GM13976 (cell line): ENCODE data around the gene GRIK2.

Experiments
- DNase-seq: peaks from one replicate; pipeline ENCODE4 v3.0.0; 2012; ENCODE audit warnings: low spot score
- CTCF ChIP-seq: IDR thresholded peaks from 2 replicates; pipeline ENCODE4 v1.5.1; 2012; ENCODE audit warnings: borderline replicate concordance, mild to moderate bottlenecking; ENCODE audit not compliant: insufficient read depth; ENCODE audit errors: extremely low read depth, missing control alignments, control extremely low read depth
- in situ Hi-C: fragments of 300-500 bp; cut with MboI; formaldehyde crosslinking; loops from one replicate; pipeline ENCODE4 v1.12.0; 2022; ENCODE audit warnings: low sequenced_read_pairs, mixed read lengths, inconsistent platforms; ENCODE audit not compliant: unreplicated experiment

GRIK2 gene

GRCh38 chr6:102114402-102114801, 720.9 kb downstream of the GRIK2 start:
- DNase-seq, result peak; percentile 1
- peak; percentile 31 for TF ChIP-seq CTCF
- in situ Hi-C loops, result no loop called here

- no peak for TF ChIP-seq CTCF
- no peak for DNase-seq
- in situ Hi-C loops, result no loop called here
Observed at GRCh38 chr6:102115911-102116310, 722.4 kb downstream of the GRIK2 start.

- in situ Hi-C loops, result no loop called here
- no peak for DNase-seq
- TF ChIP-seq CTCF, result no peak
Observed at GRCh38 chr6:102118034-102118433, 724.5 kb downstream of the GRIK2 start.
